Measurements from ENCODE around the gene KCNK13. TPM values are rescaled to one million over a fixed set of nuclear protein-coding genes. Genes with fewer than 3 reads are reported as not detected.

The KCNK13 gene
- total RNA-seq, 1 donor from 2014 or later: not detected

GRCh38 chr14:90201344-90201743, 139.6 kb downstream of the KCNK13 start:
- H3K9me3 Mint-ChIP-seq: peaks cover 3% of the 10 kb centered on the region

GRCh38 chr14:90204516-90204915, 142.7 kb downstream of the KCNK13 start:
- no peaks in the 10 kb centered on the region for H3K9me3 ChIP-seq (ENCODE audit: low read depth)
- H3K4me1 ChIP-seq: peaks cover 20% of the 10 kb centered on the region
- no peak overlapping the region for H3K4me3 ChIP-seq
- TF ChIP-seq EZH2 (IDR thresholded peaks at IDR 0.05) (no peak), EZH2phosphoT487 (IDR thresholded peaks at IDR 0.05) (no peak)
- TF ChIP-seq, protein P1, sequence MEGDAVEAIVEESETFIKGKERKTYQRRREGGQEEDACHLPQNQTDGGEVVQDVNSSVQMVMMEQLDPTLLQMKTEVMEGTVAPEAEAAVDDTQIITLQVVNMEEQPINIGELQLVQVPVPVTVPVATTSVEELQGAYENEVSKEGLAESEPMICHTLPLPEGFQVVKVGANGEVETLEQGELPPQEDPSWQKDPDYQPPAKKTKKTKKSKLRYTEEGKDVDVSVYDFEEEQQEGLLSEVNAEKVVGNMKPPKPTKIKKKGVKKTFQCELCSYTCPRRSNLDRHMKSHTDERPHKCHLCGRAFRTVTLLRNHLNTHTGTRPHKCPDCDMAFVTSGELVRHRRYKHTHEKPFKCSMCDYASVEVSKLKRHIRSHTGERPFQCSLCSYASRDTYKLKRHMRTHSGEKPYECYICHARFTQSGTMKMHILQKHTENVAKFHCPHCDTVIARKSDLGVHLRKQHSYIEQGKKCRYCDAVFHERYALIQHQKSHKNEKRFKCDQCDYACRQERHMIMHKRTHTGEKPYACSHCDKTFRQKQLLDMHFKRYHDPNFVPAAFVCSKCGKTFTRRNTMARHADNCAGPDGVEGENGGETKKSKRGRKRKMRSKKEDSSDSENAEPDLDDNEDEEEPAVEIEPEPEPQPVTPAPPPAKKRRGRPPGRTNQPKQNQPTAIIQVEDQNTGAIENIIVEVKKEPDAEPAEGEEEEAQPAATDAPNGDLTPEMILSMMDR (IDR thresholded peaks at IDR 0.05): no peak
- peaks cover 22% of the 10 kb centered on the region for H3F3A ChIP-seq (ENCODE audit: low read depth)
- no peak overlapping the region for H3K9ac ChIP-seq
- peak overlapping the region; percentile 50 for H2AFZ ChIP-seq (replicated peaks)
- Mint-ChIP-seq H3K9me3 (peaks cover 3% of the 10 kb centered on the region), H3K36me3 (no peaks in the 10 kb centered on the region), H3K4me3 (no peak overlapping the region), H3K4me1 (no peaks in the 10 kb centered on the region), H3K27me3 (ENCODE audit: insufficient read depth, low read depth) (no peaks in the 10 kb centered on the region), H3K27ac (no peak overlapping the region)
- H3K27me3 ChIP-seq: no peaks in the 10 kb centered on the region
- peak overlapping the region; percentile 75 for H3K27ac ChIP-seq
- H3K79me2 ChIP-seq (ENCODE audit: low read depth): no peaks in the 10 kb centered on the region
- DNase-seq (ENCODE audit: low spot score): no peak
- H3K36me3 ChIP-seq: no peaks in the 10 kb centered on the region
- H3K4me2 ChIP-seq: peak overlapping the region; percentile 58
- no peaks in the 10 kb centered on the region for H4K20me1 ChIP-seq (ENCODE audit: low read depth)

More at GRCh38 chr14:90201344-90201743, 139.6 kb downstream of the KCNK13 start:
- no peak for TF ChIP-seq EZH2phosphoT487 (IDR thresholded peaks at IDR 0.05)
- TF ChIP-seq EZH2 (IDR thresholded peaks at IDR 0.05): no peak
- TF ChIP-seq, protein P1 (IDR thresholded peaks at IDR 0.05): no peak
- H3F3A ChIP-seq (ENCODE audit: low read depth): peaks cover 22% of the 10 kb centered on the region
- Mint-ChIP-seq H3K36me3 (no peaks in the 10 kb centered on the region), H3K4me1 (no peaks in the 10 kb centered on the region), H3K27me3 (ENCODE audit: insufficient read depth, low read depth) (peaks cover 7% of the 10 kb centered on the region), H3K4me3 (no peak overlapping the region), H3K27ac (no peak overlapping the region)
- no peak overlapping the region for H3K4me3 ChIP-seq
- H3K4me1 ChIP-seq: peaks cover 20% of the 10 kb centered on the region
- H3K9ac ChIP-seq: no peak overlapping the region
- no peaks in the 10 kb centered on the region for H3K36me3 ChIP-seq
- no peak overlapping the region for H3K27ac ChIP-seq
- no peaks in the 10 kb centered on the region for H3K27me3 ChIP-seq
- no peak overlapping the region for H2AFZ ChIP-seq (replicated peaks)
- H4K20me1 ChIP-seq (ENCODE audit: low read depth): no peaks in the 10 kb centered on the region
- DNase-seq (ENCODE audit: low spot score): no peak
- H3K9me3 ChIP-seq (ENCODE audit: low read depth): no peaks in the 10 kb centered on the region
- no peak overlapping the region for H3K4me2 ChIP-seq
- H3K79me2 ChIP-seq (ENCODE audit: low read depth): no peaks in the 10 kb centered on the region

DNA sequence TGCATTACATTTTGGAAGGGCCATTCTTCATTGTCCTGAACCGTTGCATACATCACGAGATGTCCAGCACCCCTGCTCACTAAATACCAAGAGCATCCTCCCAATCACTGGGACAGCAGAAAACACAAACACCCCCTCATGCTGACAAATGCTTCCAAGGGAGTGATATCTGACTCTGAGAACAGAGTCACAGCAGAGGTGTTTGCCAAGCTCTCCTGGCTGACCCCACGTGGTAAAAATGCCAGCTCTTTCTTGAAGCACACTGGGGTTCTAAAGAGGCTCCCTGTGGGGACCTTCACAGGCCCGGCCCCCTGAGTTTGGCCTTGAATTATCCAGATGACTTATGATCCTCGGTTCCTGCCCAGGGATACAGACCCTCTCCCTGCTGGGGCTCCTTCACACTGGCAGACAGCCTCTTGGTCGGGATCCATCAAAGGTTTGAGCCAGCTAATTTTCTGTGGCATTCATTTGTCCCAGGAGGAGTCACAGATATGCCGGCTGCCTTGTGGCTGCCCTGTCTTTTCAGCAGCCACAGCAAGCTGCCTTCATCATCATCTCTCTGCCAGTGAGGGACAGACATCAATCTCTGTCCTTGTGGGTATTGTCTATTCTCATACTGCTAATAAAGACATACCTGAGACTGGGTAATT, 151.4 kb downstream of the KCNK13 start:
- peaks cover 2% of the 10 kb centered on the region for H3K36me3 Mint-ChIP-seq
- peaks cover 4% of the 10 kb centered on the region for H3K27me3 Mint-ChIP-seq (ENCODE audit: insufficient read depth, low read depth)
- Histone ChIP-seq H4K20me1 (ENCODE audit: low read depth) (no peaks in the 10 kb centered on the region), H3K36me3 (no peaks in the 10 kb centered on the region), H3K9ac (no peak overlapping the region), H2AFZ (replicated peaks) (no peak overlapping the region), H3K4me3 (no peak overlapping the region), H3K4me2 (no peak overlapping the region), H3K4me1 (no peaks in the 10 kb centered on the region), H3F3A (ENCODE audit: low read depth) (no peaks in the 10 kb centered on the region), H3K27me3 (no peaks in the 10 kb centered on the region), H3K27ac (no peak overlapping the region), H3K9me3 (ENCODE audit: low read depth) (no peaks in the 10 kb centered on the region), H3K79me2 (ENCODE audit: low read depth) (no peaks in the 10 kb centered on the region)
- peaks cover 17% of the 10 kb centered on the region for H3K9me3 Mint-ChIP-seq
- no peak overlapping the region for H3K27ac Mint-ChIP-seq
- no peak overlapping the region for H3K4me3 Mint-ChIP-seq
- DNase-seq (ENCODE audit: low spot score): no peak
- H3K4me1 Mint-ChIP-seq: no peaks in the 10 kb centered on the region
- TF ChIP-seq EZH2 (IDR thresholded peaks at IDR 0.05): no peak
- TF ChIP-seq, protein P1 (IDR thresholded peaks at IDR 0.05): no peak
- no peak for TF ChIP-seq EZH2phosphoT487 (IDR thresholded peaks at IDR 0.05)
